A549 (cell line): ENCODE data around the gene EGFLAM. TPM values are rescaled to one million over a fixed set of nuclear protein-coding genes. Genes with fewer than 3 reads are reported as not detected.

ENCODE experiments used
- ATAC-seq, 2 experiments: fragments of 200-7000 bp in 1 of 2; fragments of >200 bp in 1 of 2; cut with Nextera tagmentation in 1 of 2; cut with Tn5 transposase in 1 of 2; 3 replicates each; pipeline versions ENCODE4 v1.8.0 to v1.9.1; 2018 to 2020; ENCODE audit warnings: mild to moderate bottlenecking in 1 of 2, moderate library complexity in 1 of 2
- CTCF ChIA-PET: fragments of 300-600 bp; sonication (Branson Sonifier 250); formaldehyde crosslinking; extraction: SDS; loops from one replicate; lab custom pipeline; 2021; ENCODE audit warnings: antibody characterized with exemption, inconsistent platforms; lab: Yijun Ruan, JAX
- POLR2A ChIA-PET: fragments of 350-600 bp; formaldehyde crosslinking; extraction: SDS; loops from one replicate; lab custom pipeline; 2021; ENCODE audit warnings: antibody characterized with exemption, inconsistent platforms; lab: Yijun Ruan, JAX
- DNase-seq, 2 experiments: peaks; one replicate each; pipeline versions ENCODE4 v3.0.0 to v3.0.0-alpha.2; 2011 to 2016; ENCODE audit warnings: low read depth in 1 of 2, low spot score in 1 of 2
- FAIRE-seq: peaks from 2 replicates; lab custom pipeline; 2011; peaks lifted over from hg19 to GRCh38; lab: Jason Lieb, UNC
- H3K27ac ChIP-seq, 2 experiments: fragments of >200 bp; sonication (Bioruptor Twin); formaldehyde crosslinking; 3 replicates each; pipeline ENCODE4 v1.5.1; 2016 to 2017
- H3K4me1 ChIP-seq: fragments of >200 bp; sonication (Bioruptor Twin); formaldehyde crosslinking; 3 replicates; pipeline ENCODE4 v1.6.1; 2016
- H3K4me2 ChIP-seq: fragments of >200 bp; sonication (Bioruptor Twin); formaldehyde crosslinking; 3 replicates; pipeline ENCODE4 v1.6.1; 2016
- H3K4me3 ChIP-seq: fragments of >200 bp; sonication (Bioruptor Twin); formaldehyde crosslinking; 3 replicates; pipeline ENCODE4 v1.5.1; 2016
- H3K9me3 ChIP-seq: fragments of >200 bp; sonication (Bioruptor Twin); formaldehyde crosslinking; 3 replicates; pipeline ENCODE4 v1.6.1; 2016
- BHLHE40 ChIP-seq: IDR thresholded peaks from 2 replicates; pipeline ENCODE4 v1.6.1; 2012; ENCODE audit warnings: low read depth, low read length, inconsistent platforms
- CEBPB ChIP-seq, 2 experiments: fragments of >200 bp in 1 of 2; sonication (Bioruptor Twin) in 1 of 2; formaldehyde crosslinking in 1 of 2; IDR thresholded peaks; 2 replicates each; pipeline ENCODE4 v1.6.1; 2012 to 2016
- CHD2 ChIP-seq: fragments of 150-350 bp; IDR thresholded peaks from 2 replicates; pipeline ENCODE4 v1.6.1; 2014; ENCODE audit warnings: low read length; ENCODE audit not compliant: partially characterized antibody
- E2F6 ChIP-seq: IDR thresholded peaks from 2 replicates; pipeline ENCODE4 v1.6.1; 2012; ENCODE audit warnings: low read depth, borderline replicate concordance
- EHMT2 ChIP-seq: fragments of 200-600 bp; sonication (generic); IDR thresholded peaks from 2 replicates; pipeline ENCODE4 v1.6.1; 2016; ENCODE audit warnings: antibody characterized with exemption, low read depth, mild to moderate bottlenecking, moderate library complexity
- EP300 ChIP-seq, 2 experiments: fragments of >200 bp; sonication (Bioruptor Twin); formaldehyde crosslinking; IDR thresholded peaks; 2 replicates in 1 of 2; 3 replicates in 1 of 2; pipeline ENCODE4 v1.6.1; 2016 to 2017
- ESRRA ChIP-seq: fragments of 150-350 bp; IDR thresholded peaks from 2 replicates; pipeline ENCODE4 v1.6.1; 2014; ENCODE audit warnings: mild to moderate bottlenecking, low read length, borderline replicate concordance
- HDAC2 ChIP-seq: fragments of 200-600 bp; sonication (generic); IDR thresholded peaks from 2 replicates; pipeline ENCODE4 v1.6.1; 2016
- HES2 ChIP-seq: fragments of >200 bp; sonication (Bioruptor Twin); formaldehyde crosslinking; IDR thresholded peaks from 2 replicates; pipeline ENCODE4 v1.6.1; 2016
- HMGXB4 ChIP-seq: fragments of 250-450 bp; sonication (Bioruptor Pico); IDR thresholded peaks from 2 replicates; pipeline ENCODE4 v1.5.0; 2021; ENCODE audit warnings: mild to moderate bottlenecking, moderate library complexity, borderline replicate concordance
- HOXA7 ChIP-seq: fragments of 250-450 bp; sonication (Bioruptor Pico); IDR thresholded peaks from 2 replicates; pipeline ENCODE4 v1.5.0; 2020; ENCODE audit warnings: mild to moderate bottlenecking, moderate library complexity
- HOXB5 ChIP-seq: fragments of 250-450 bp; sonication (Bioruptor Pico); IDR thresholded peaks from 2 replicates; pipeline ENCODE4 v1.5.0; 2020; ENCODE audit warnings: mild to moderate bottlenecking, moderate library complexity
- MAX ChIP-seq: IDR thresholded peaks from 2 replicates; pipeline ENCODE4 v1.6.1; 2012
- MAZ ChIP-seq: fragments of 150-350 bp; IDR thresholded peaks from 2 replicates; pipeline ENCODE4 v1.6.1; 2014; ENCODE audit warnings: antibody characterized with exemption, low read depth, low read length, borderline replicate concordance
- NPAS2 ChIP-seq: fragments of 250-450 bp; sonication (Bioruptor Pico); IDR thresholded peaks from 2 replicates; pipeline ENCODE4 v1.8.0; 2022; ENCODE audit warnings: mild to moderate bottlenecking, moderate library complexity, borderline replicate concordance
- PHF8 ChIP-seq: fragments of 200-600 bp; sonication (generic); IDR thresholded peaks from 2 replicates; pipeline ENCODE4 v1.6.1; 2016; ENCODE audit warnings: low read depth, mild to moderate bottlenecking, antibody characterized with exemption, moderate library complexity, borderline replicate concordance
- POLR2A ChIP-seq: IDR thresholded peaks from 2 replicates; pipeline ENCODE4 v1.6.1; 2012; ENCODE audit warnings: mild to moderate bottlenecking, low read length
- RFX5 ChIP-seq: fragments of 450-650 bp; IDR thresholded peaks from 2 replicates; pipeline ENCODE4 v1.7.1; 2014; ENCODE audit warnings: antibody characterized with exemption, mild to moderate bottlenecking, moderate library complexity
- SMC3 ChIP-seq: fragments of >200 bp; sonication (Bioruptor Twin); formaldehyde crosslinking; IDR thresholded peaks from 3 replicates; pipeline ENCODE4 v1.6.1; 2018; ENCODE audit warnings: inconsistent platforms
- TFCP2L1 ChIP-seq: fragments of 250-450 bp; sonication (Bioruptor Pico); IDR thresholded peaks from 2 replicates; pipeline ENCODE4 v1.5.0; 2021; ENCODE audit warnings: mild to moderate bottlenecking
- ZFP36 ChIP-seq: fragments of 450-650 bp; IDR thresholded peaks from 2 replicates; pipeline ENCODE4 v1.6.1; 2014; ENCODE audit warnings: borderline replicate concordance; ENCODE audit not compliant: partially characterized antibody
- WGBS: methylation state at CpG from one replicate; pipeline ENCODE4 v1.1.6; 2017; ENCODE audit errors: missing lambda C conversion rate; 5-methylcytosine and 5-hydroxymethylcytosine counted together
- polyA plus RNA-seq, 4 experiments: library from polyadenylated mRNA; depleted of rRNA in 3 of 4; stranded (reverse); fragments of >200 nt; fragmentation: RNase III in 1 of 4; extraction: RNeasy Plus Mini Kit Qiagen cat#74134 plus additional on column Dnase treatment in 1 of 4; gene quantifications; 2 replicates in 3 of 4; 3 replicates in 1 of 4; pipeline ENCODE4 v1.2.3, GENCODE V29; 2011 to 2017
- TF ChIP-seq, protein P1 (sequence below): fragments of 450-650 bp; IDR thresholded peaks from 2 replicates; pipeline ENCODE4 v1.6.1; 2014; ENCODE audit warnings: antibody characterized with exemption
- TF ChIP-seq, protein P2 (sequence below): fragments of 250-450 bp; sonication (Bioruptor Pico); IDR thresholded peaks from 2 replicates; pipeline ENCODE4 v1.5.0; 2020; ENCODE audit warnings: low read depth, mild to moderate bottlenecking, moderate library complexity
- TF ChIP-seq, protein P3 (sequence below): IDR thresholded peaks from 2 replicates; pipeline ENCODE4 v1.6.1; 2012

Gene EGFLAM
- polyA plus RNA-seq, 2 of the 4 experiments (the other 2 are of a cell fraction): 0.13 TPM; not detected in 1

- no peak for TF ChIP-seq BHLHE40
- TF ChIP-seq TFCP2L1 (CRISPR knock-in tag): no peak
- no peak for TF ChIP-seq SMC3
- no peak for TF ChIP-seq MAZ
- no peak for TF ChIP-seq E2F6
Measured at GRCh38 chr5:38384396-38384795, 126.0 kb downstream of the EGFLAM start (continued).

DNA sequence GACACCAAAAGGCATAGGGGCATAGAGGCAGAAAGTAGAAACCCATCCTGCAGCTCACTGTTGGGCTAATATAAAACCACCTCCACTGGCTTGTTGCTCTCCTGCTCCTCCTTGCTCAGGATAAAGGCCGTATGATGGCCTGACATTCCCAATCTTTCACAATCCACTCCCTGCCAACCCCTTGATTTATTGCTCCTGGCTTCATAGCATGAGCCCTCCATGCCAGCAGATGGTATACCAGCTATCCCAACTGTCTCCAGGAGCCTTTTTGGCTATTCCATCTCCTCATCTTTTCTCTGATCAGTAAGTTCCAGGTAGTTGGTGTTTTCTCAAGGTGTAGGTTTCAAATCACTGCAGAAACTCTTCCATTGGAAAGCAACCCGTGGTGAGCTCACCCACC lies 128.8 kb downstream of the EGFLAM start:
- ChIA-PET POLR2A (no interaction called here), CTCF (interaction anchor here (0.8 to 1.5 kb wide), 6 partner anchors 10 to 278 kb away, joined by 3 to 4 read pairs (median 4); no protein-coding TSS in a partner anchor)
- H3K4me3 ChIP-seq: no peak overlapping the region
- no peak overlapping the region for H3K27ac ChIP-seq
- H3K4me2 ChIP-seq: no peak overlapping the region
- DNase-seq (no peak), ATAC-seq (no peak), FAIRE-seq (no peak)
- no peaks in the 10 kb centered on the region for H3K4me1 ChIP-seq
- TF ChIP-seq ZFP36 (no peak), NPAS2 (no peak), PHF8 (no peak), HOXB5 (CRISPR knock-in tag) (no peak), CHD2 (no peak), EHMT2 (no peak), ESRRA (no peak), HOXA7 (CRISPR knock-in tag) (no peak), MAX (no peak), POLR2A (no peak), CEBPB (IDR thresholded peaks at IDR 0.05) (no peak), RFX5 (no peak), HES2 (no peak)
- TF ChIP-seq, protein P1, sequence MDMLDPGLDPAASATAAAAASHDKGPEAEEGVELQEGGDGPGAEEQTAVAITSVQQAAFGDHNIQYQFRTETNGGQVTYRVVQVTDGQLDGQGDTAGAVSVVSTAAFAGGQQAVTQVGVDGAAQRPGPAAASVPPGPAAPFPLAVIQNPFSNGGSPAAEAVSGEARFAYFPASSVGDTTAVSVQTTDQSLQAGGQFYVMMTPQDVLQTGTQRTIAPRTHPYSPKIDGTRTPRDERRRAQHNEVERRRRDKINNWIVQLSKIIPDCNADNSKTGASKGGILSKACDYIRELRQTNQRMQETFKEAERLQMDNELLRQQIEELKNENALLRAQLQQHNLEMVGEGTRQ: no peak
- TF ChIP-seq, protein P2, sequence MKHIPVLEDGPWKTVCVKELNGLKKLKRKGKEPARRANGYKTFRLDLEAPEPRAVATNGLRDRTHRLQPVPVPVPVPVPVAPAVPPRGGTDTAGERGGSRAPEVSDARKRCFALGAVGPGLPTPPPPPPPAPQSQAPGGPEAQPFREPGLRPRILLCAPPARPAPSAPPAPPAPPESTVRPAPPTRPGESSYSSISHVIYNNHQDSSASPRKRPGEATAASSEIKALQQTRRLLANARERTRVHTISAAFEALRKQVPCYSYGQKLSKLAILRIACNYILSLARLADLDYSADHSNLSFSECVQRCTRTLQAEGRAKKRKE (CRISPR knock-in tag): no peak
- TF ChIP-seq, protein P3, sequence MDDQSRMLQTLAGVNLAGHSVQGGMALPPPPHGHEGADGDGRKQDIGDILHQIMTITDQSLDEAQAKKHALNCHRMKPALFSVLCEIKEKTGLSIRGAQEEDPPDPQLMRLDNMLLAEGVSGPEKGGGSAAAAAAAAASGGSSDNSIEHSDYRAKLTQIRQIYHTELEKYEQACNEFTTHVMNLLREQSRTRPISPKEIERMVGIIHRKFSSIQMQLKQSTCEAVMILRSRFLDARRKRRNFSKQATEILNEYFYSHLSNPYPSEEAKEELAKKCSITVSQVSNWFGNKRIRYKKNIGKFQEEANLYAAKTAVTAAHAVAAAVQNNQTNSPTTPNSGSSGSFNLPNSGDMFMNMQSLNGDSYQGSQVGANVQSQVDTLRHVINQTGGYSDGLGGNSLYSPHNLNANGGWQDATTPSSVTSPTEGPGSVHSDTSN: no peak
- no peaks in the 10 kb centered on the region for H3K9me3 ChIP-seq
- WGBS: 39% methylated on average over 2 of the region's 2 CpGs

- TF ChIP-seq HMGXB4 (CRISPR knock-in tag): no peak
- TF ChIP-seq MAX: no peak
- TF ChIP-seq EP300 (IDR thresholded peaks at IDR 0.05): no peak
- TF ChIP-seq SMC3: no peak
- no peak for TF ChIP-seq BHLHE40
- TF ChIP-seq HDAC2: no peak
- TF ChIP-seq, all 56 proteins: peak for 0
Measured at GRCh38 chr5:38393636-38394035, 135.3 kb downstream of the EGFLAM start.

More at GRCh38 chr5:38393636-38394035, 135.3 kb downstream of the EGFLAM start:
- Histone ChIP-seq H3K4me1 (no peaks in the 10 kb centered on the region), H3K4me2 (no peak overlapping the region), H3K9me3 (no peaks in the 10 kb centered on the region; the same call in 2 of the 3 replicates), H3K4me3 (no peak overlapping the region), H3K27ac (no peak overlapping the region)
- POLR2A ChIA-PET: no interaction called here
- FAIRE-seq (no peak), DNase-seq (no peak), ATAC-seq (no peak)
- 74% methylated on average over 13 of the region's 15 CpGs for WGBS
- CTCF ChIA-PET: interaction anchor here (0.9 to 4.8 kb wide), 3 partner anchors 10 to 1256 kb away, joined by 3 to 22 read pairs (median 3); no protein-coding TSS in a partner anchor
